ENCODE results near the gene OTX2. TPM values are rescaled to one million over a fixed set of nuclear protein-coding genes. Genes with fewer than 3 reads are reported as not detected.

Gene OTX2
- total RNA-seq, 4 donors from 2014 or later: not detected

DNA sequence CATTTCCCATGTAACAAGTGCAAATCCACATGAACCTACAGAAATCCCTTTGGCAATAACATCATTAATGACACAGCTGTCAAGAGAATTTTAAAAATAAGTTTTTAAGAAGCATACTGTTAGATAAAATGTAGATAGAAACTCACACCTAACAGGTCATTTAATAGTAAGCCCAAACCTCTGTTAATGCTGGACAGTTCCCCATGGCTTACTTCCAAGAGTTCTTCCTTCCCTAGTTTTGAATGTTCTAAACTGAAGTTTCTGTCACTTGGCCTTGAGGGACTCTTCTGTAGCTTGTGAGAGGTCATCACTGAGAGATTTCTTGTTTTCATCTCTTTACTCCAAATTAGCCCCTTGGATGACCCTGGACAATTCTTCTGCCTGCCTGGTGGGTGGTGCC is 22.7 kb downstream of the OTX2 start:
- no peak overlapping the region for H3K27ac ChIP-seq
- DNase-seq: no peak
- no peak overlapping the region for H3K4me3 ChIP-seq
- no peaks in the 10 kb centered on the region for H3K36me3 ChIP-seq
- peaks cover 0 to 61% (median 0%) of the 10 kb centered on the region in 4 donors for H3K27me3 ChIP-seq
- no peaks in the 10 kb centered on the region for H3K4me1 ChIP-seq
- intact Hi-C loops (cut with DNase I): no loop called here
- no peaks in the 10 kb centered on the region for H3K9me3 ChIP-seq
- no peak for TF ChIP-seq POLR2A (IDR thresholded peaks at IDR 0.05)
- TF ChIP-seq, protein P1, sequence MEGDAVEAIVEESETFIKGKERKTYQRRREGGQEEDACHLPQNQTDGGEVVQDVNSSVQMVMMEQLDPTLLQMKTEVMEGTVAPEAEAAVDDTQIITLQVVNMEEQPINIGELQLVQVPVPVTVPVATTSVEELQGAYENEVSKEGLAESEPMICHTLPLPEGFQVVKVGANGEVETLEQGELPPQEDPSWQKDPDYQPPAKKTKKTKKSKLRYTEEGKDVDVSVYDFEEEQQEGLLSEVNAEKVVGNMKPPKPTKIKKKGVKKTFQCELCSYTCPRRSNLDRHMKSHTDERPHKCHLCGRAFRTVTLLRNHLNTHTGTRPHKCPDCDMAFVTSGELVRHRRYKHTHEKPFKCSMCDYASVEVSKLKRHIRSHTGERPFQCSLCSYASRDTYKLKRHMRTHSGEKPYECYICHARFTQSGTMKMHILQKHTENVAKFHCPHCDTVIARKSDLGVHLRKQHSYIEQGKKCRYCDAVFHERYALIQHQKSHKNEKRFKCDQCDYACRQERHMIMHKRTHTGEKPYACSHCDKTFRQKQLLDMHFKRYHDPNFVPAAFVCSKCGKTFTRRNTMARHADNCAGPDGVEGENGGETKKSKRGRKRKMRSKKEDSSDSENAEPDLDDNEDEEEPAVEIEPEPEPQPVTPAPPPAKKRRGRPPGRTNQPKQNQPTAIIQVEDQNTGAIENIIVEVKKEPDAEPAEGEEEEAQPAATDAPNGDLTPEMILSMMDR (IDR thresholded peaks at IDR 0.05): no peak

DNA sequence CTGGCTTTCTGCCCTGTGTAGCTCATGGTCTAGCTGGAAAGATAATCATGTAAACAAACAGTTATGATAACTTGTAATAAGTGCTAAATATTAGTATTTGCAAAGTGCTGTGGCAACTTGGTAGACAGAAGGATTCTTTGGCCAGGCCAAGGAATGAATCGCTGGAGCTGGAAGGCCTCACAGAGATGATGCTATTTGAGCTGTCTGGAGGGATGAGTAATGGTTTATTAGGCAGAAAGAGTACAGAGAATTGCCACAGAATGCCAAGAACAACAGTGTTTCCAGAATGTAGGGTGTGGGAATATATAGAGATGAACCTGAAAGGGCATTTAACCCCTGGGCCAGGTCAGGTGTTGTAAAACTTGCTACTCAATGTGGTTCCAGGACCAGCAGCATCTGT is 27.6 kb downstream of the OTX2 start:
- no peak for DNase-seq
- no peaks in the 10 kb centered on the region for H3K4me1 ChIP-seq
- intact Hi-C loops (cut with DNase I): no loop called here
- peaks cover 0 to 22% (median 0%) of the 10 kb centered on the region in 4 donors for H3K27me3 ChIP-seq
- TF ChIP-seq POLR2A (IDR thresholded peaks at IDR 0.05): no peak
- TF ChIP-seq, protein P1 (IDR thresholded peaks at IDR 0.05): no peak
- WGBS, 2 donors: 45 to 47% methylated on average over 1 of the region's 1 CpG
- H3K9me3 ChIP-seq: no peaks in the 10 kb centered on the region
- no peak overlapping the region for H3K27ac ChIP-seq
- H3K4me3 ChIP-seq: no peak overlapping the region
- H3K36me3 ChIP-seq: no peaks in the 10 kb centered on the region

DNA sequence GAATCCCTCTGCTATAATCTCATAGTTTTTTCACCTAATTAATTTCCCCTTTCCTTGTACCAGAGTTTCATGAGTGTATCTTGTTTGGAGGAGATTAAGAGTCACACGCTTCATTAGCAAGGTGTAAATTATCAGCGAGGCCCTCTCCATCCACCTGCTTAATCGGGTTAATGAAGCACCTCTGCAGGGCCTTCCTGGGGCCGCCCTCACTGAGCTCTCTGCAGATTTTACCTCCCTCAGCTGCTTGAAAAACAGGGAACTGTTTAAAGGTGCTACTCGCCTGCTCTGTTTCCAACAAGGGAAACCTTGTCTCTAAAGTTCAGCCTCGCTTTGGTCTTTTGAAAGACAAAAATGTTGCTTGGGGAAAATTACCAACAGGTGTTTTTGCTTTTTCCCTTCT is 35.8 kb downstream of the OTX2 start:
- H3K9me3 ChIP-seq: no peaks in the 10 kb centered on the region
- no peak overlapping the region for H3K27ac ChIP-seq
- no peak for DNase-seq
- intact Hi-C loops (cut with DNase I): no loop called here
- H3K4me1 ChIP-seq: no peaks in the 10 kb centered on the region
- no peak for TF ChIP-seq POLR2A (IDR thresholded peaks at IDR 0.05)
- TF ChIP-seq, protein P1 (IDR thresholded peaks at IDR 0.05): no peak
- no peaks in the 10 kb centered on the region for H3K36me3 ChIP-seq
- no peak overlapping the region for H3K4me3 ChIP-seq
- no peaks in the 10 kb centered on the region for H3K27me3 ChIP-seq
- 59 to 66% methylated on average over 6 of the region's 6 CpGs for WGBS, 2 donors

DNA sequence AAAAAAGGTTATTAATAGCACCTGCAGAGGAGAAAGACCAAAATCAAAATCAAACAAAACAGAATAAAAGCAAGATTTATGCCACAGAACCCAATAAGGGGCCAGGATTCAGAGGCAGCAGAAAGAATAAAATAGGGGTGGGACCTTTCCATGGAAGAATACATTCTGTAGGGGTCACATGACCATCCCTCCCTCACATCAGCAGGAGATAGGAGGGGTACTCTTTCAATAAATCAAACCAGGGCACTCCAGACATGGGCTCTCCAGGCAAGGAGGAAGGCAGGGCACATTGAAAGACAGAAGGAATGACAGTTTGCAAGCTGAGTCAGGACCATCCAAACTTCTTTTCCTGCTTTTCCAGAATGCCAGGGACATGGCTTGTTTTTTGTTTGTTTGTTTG is 39.8 kb downstream of the OTX2 start:
- Histone ChIP-seq H3K4me1 (no peaks in the 10 kb centered on the region), H3K4me3 (no peak overlapping the region), H3K9me3 (no peaks in the 10 kb centered on the region), H3K36me3 (no peaks in the 10 kb centered on the region), H3K27ac (no peak overlapping the region), H3K27me3 (peaks cover 0 to under 1% (median 0%) of the 10 kb centered on the region in 4 donors)
- TF ChIP-seq, protein P1 (IDR thresholded peaks at IDR 0.05): no peak
- no peak for TF ChIP-seq POLR2A (IDR thresholded peaks at IDR 0.05)
- intact Hi-C loops (cut with DNase I): no loop called here
- DNase-seq: no peak

DNA sequence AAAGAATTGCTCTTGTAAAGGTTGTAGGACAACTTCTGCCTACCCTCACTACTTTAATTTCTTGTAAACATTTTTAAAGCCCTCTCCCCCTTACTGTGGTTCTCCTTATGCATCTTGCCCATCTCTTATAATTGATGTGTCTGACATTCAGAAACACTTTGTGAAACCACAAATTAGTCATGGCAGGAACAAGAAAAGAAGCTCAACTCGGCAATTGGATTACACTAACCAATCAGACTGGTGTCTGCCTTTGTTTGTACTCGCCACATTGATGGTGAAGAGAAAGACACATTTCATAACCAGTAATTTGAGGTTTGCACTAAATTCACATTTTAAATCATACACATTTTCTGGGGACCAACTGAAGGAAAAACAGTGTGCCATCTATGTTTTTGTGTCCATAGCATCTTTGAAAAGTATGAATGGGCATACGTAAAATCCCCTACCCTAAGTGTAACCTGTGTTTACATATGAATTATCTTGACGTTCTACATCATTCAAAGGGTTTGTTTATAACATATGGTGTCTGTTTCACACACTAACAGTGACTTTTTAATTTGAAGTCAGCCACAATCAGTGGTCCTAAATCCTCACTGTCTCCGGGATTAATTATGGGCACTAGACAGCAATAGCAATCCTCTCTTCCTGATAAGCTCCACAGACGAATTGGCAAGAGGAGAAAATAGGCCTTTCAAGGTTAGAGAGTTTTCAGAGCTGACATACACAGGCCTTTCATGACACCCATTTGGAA is 49.9 kb downstream of the OTX2 start:
- TF ChIP-seq POLR2A (IDR thresholded peaks at IDR 0.05): no peak
- TF ChIP-seq, protein P1 (IDR thresholded peaks at IDR 0.05): no peak
- 32 to 43% methylated on average over 6 of the region's 6 CpGs for WGBS, 2 donors
- intact Hi-C loops (cut with DNase I): no loop called here

More for the DNA sequence above, 49.9 kb downstream of the OTX2 start:
- H3K4me1 ChIP-seq: no peaks in the 10 kb centered on the region
- no peaks in the 10 kb centered on the region for H3K9me3 ChIP-seq
- H3K27me3 ChIP-seq: peaks cover 0 to 3% (median 0%) of the 10 kb centered on the region in 4 donors
- H3K36me3 ChIP-seq: no peaks in the 10 kb centered on the region
- DNase-seq: no peak
- no peak overlapping the region for H3K4me3 ChIP-seq
- no peak overlapping the region for H3K27ac ChIP-seq

Data from esophagus squamous epithelium (tissue), 5 donors.